Hematopoietic multipotent progenitor cell treated with erythropoietin and hydrocortisone succinate and interleukin-3 and kit ligand, for 6 days (in vitro differentiated cells): ENCODE results near the gene EDC3.
"Not testable (repeated sequence)": the region's sequence is repeated elsewhere in the genome, so short reads cannot be mapped to it uniquely, and the experiment has no call there.

Experiments used
- DNase-seq: peaks from one replicate; pipeline ENCODE4 v3.0.0-alpha.2; 2015

EDC3 gene

DNA sequence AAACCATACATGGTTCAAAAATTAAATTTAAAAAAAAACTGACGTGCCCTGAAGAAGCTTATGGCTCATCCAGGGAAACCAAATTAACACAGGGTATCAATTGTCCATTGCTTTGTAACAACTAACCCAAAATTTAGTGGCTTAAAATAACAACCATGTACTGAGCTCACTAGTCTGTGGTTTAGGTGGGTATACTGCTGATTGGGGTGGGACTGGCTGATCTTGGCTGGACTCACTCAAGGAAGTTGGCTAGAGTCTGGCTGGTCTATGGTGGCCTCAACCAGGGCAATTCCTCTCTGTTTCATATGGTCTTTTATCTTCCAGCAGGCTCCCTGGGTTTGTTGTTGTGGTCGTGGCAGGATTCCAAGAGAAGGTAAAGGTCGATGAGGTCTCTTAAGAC, 14.1 kb upstream of the EDC3 start:
- no peak for DNase-seq

GRCh38 chr15:74709011-74709410, 13.2 kb upstream of the EDC3 start:
- DNase-seq: no peak

GRCh38 chr15:74696808-74697207, 984 bp upstream of the EDC3 start:
- DNase-seq: no peak

DNA sequence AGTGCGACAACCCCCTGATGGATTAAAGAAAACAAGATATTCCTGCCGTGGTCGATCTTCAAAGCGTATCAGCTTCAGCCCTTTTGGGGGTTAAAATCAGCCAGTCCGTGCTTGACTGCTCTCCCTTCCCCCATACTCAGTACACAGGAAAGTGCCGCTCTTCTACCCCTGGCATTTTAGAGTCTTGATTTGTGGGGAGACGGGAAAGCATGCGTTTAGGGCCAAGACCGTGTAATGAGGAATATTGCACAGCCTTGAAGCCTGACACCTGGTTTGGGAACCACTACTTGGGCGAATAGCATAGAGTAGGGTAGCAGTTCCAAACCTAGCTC, 540 bp upstream of the EDC3 start:
- no peak for DNase-seq

DNA sequence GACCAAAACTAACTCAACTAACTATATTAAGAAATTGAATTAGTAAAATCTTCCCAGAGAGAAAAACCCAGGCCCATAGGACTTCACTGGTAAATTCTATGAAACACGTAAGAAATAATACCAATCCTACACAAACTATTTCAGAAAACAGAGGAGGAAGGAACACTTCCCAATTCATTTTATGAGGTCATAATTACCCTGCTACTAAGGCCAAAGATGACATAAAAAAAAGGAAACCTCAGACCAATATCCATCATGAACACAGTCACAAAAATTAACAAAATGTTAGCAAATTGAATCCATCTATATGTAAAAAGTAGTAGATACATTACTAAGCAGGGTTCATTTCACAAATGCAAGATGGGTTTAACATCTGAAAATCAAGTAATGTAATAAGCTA, 3.5 kb downstream of the EDC3 start:
- no peak for DNase-seq

- no peak for DNase-seq
Measured at GRCh38 chr15:74683758-74684157, 12.1 kb downstream of the EDC3 start.

DNA sequence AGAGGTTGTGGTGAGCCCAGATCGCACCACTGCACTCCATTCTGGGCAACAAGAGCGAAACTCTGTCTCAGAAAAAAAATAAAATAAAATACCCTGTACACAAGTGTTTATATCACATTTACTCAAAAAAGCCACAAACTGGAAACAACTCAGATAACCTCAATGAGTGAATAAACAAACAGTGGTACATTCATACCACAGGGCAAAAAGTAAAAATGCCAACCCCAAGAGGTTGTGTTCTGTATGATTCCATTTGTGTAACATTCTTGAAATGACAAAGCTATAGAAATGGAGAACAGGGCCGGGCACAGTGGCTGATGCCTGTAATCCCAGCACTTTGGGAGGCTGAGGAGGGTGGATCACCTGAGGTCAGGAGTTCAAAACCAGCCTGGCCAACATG, 12.9 kb downstream of the EDC3 start:
- DNase-seq: no peak

- DNase-seq: no peak
Measured at GRCh38 chr15:74680456-74680855, 15.4 kb downstream of the EDC3 start.

DNA sequence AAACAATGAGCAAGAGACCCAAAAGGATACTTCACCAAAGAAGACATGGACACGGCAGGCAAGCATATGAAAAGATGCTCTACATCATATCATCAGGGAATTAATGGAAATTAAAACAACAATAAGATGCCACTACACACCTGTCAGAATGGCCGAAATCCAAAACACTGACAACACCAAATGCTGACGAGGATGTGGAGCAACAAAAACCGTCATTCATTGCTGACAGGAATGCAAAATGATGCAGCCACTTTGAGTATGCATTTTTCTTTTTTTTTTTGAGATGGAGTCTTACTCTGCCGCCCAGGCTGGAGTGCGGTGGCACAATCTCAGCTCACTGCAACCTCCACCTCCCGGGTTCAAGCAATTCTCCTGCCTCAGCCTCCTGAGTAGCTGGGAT, 19.0 kb downstream of the EDC3 start:
- DNase-seq: no peak

- no peak for DNase-seq
Measured at GRCh38 chr15:74674161-74674560, 21.7 kb downstream of the EDC3 start.

- DNase-seq: no peak
Measured at GRCh38 chr15:74669627-74670026, 26.2 kb downstream of the EDC3 start.

GRCh38 chr15:74667975-74668374, 27.8 kb downstream of the EDC3 start:
- no peak for DNase-seq

DNA sequence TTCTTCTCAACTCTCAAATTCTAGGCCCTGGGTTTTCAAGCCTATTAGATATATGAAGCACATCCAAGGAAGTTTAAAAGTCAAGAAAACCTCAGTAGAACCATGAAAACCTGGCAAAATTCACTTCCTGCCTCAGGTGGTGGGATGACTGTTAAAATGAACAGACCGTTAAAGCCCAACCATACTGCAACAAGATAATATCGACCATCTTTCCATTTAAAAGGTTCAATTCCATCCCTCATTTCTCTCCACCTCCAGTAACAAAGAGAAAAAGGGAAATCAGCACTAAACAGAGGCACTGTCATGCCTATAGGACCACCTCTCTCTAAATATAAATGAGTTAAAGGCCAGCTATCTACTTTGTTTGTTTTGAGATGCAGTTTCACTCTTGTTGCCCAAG, 31.2 kb downstream of the EDC3 start:
- DNase-seq: no peak

- DNase-seq: no peak
Measured at GRCh38 chr15:74664028-74664616, 31.7 kb downstream of the EDC3 start.

GRCh38 chr15:74663303-74664027, 32.4 kb downstream of the EDC3 start:
- no peak for DNase-seq

DNA sequence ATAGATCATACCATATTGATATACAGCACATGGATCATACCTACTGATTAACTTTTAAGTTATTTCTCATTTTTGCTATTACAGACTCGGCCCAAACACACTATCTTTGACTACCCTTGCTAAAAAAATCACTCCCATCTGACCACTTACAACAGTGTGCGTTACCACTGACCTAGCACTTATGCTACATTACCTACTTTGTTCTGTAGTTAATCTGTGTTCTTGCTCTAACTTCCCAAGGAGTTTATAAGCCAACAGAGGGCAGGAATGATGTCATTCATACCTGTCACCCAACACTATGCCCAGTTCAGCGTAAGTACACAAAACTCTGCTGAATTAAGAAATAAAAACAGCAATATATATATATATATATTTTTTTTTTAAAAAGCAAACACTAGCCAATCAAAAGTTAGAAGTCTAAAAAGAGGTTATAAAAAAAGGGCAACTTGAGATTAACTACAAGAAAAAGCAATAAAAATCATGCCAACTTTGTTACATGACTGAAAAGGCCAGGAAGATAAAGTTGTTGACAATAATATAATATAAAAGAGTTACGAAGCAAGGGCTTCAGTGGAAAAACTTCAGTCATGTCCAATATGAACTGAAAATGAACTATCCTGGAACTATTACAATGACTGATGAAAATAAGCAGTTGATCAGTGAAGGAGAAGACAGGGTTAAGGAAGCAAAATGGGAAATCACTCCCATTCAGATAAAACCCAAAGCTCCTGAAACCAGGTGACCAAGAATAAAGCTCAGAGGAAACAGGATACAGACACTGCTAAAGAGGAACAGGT, 33.6 kb downstream of the EDC3 start:
- no peak for DNase-seq

DNA sequence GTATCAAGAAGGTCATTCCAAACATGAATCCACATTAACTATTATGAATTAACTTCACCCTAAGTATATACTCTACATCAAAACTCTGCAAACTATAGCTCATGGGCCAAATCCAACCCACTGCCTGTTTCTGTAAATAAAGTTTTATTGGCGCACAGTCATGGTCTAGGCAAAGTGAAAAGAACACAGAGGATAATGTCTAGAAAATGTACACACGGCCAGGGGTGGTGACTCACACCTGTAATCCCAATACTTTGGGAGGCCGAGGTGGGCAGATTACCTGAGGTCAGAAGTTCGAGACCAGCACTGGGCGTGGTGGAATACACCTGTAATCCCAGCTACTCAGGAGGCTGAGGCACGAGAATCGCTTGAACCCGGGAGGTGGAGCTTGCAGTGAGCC, 34.5 kb downstream of the EDC3 start:
- not testable (repeated sequence) for DNase-seq

GRCh38 chr15:74657846-74658245, 38.0 kb downstream of the EDC3 start:
- DNase-seq: peak; percentile 31

- no peak for DNase-seq
Measured at GRCh38 chr15:74656935-74657535, 38.8 kb downstream of the EDC3 start.

DNA sequence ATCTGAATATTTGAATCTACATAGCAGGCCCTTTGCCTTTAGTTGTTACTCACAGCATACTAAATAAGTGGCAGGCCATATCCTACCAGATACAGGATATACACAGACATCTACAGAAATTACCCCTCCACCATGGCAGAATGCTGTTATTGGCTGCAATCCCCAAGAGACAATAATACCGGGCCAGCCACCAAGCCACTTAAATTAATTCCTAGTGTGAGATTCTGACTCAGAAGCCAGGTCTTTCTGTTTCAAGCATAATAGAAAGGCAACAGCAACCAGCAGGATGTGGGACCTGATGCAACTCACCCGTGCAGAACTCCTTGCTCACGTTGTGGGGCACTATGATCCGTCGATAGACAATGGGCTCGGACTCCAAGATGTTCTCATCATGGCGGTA, 40.4 kb downstream of the EDC3 start:
- DNase-seq: no peak

DNA sequence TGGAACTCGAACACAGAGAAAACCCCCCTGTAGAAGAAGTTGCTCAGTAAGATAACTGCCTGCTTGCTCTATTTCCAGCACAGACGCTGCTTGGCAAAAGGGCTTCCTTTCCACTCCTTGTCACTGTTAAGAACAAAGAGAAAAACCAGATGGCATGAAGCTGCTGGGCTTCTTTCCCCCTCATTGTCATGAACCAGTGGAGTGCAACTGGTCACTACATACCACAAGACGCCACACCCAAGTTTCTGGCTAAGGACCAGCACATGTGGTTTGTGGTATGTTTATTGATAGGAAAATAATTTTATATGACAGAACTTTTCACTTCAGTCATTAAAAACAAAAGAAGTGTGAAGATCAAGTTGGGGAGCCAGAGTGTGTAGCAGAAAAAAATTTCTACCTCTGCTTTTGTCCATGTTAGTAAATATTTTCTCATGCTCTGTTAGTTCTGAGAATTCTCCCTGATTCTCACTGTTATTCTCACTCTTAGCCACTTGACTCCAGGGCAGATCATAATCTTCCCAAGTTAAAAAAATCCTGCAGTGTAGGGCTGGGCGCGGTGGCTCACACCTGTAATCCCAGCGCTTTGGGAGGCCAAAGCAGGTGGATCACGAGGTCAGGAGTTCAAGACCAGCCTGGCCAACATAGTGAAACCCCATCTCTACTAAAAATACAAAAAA, 42.3 kb downstream of the EDC3 start:
- peak; percentile 92 for DNase-seq

- no peak for DNase-seq
Measured at GRCh38 chr15:74651242-74651741, 44.5 kb downstream of the EDC3 start.
